ENCODE data around the gene HNRNPL.
"Not testable (repeated sequence)": the region's sequence is repeated elsewhere in the genome, so short reads cannot be mapped to it uniquely, and the experiment has no call there.

HNRNPL gene

DNA sequence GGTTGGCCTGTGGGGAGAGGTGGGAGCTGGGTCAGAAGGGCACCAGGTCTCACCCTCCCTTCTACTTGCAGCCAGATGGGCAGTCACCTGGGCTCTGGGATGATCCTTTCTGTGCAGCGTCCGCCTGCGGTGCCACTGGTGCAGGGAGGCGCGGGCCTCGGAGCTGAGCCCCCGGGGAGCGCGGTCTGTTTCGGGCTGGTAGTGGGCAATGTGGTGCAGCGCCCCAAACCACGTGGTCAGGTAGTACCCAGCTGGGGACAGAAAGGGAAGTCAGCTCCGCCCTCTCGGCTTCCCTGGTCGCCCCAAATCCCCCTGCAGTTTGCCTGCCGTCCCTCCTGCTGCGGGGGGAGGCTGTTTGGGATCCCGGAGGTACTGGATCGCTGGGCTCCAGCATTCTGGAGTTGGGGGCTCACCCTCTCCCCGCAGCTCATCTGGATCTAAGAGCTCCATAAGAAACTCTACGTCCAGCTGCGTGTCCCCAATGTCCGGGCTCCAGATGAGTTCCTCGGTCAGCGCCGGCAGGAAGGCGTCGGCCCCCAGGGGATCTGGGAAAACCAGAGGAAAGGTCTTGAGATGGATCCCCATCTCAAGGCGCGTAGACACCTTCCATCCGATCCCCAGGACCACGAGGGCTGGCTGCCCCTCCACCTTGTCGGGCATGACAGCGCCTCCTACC is 19.5 kb upstream of the HNRNPL start:
- DNase-seq: peak; percentile 51

DNA sequence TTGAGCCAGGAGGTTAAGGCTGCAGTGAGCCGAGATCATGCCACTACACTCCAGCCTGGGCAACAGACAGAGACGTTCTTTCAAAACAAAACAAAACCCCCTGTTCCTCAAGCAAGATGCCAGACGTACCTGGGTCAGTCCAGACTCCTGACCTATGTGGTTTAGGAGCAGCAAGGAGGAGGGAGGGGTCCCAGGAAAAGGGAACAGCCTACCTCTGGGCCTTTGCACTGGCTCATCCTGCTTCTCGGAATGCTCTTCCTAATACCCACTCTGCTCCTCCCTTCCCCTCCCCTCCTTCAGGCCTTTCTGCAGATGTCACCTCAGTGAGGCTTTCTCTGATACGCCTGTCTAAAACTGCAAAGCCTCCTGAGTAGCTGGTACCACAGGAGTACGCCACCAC is 18.8 kb upstream of the HNRNPL start:
- no peak for DNase-seq

DNA sequence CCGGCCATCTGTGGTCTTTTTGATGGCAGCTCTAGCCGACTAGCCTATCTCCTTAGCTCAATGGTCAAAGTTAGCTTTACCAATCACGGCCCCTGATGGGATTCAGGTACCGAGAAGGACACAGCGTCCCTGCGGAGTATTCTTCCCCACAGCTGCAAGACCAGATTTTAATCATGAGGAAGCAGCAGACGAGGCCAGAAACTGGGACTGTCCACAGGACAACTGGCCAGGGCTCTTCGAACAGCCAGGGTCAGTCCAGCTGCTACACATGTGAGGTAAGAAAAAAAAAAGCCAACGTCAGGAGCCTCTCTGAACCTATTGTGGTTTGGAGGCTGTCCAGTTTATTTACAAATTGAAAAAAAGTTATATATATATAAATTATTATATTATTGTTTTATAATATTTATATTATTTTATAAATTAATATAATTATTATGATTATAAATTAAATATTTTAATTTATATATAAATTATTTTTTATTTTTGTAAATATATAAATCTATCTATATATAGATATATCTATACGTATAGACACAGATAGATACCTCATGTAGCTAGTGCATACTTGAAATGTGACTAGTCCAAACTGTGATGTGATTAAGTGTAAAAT is 17.5 kb upstream of the HNRNPL start:
- DNase-seq: no peak

- DNase-seq: no peak
These were observed 12.7 kb upstream of the HNRNPL start for GRCh38 chr19:38862321-38863059.

DNA sequence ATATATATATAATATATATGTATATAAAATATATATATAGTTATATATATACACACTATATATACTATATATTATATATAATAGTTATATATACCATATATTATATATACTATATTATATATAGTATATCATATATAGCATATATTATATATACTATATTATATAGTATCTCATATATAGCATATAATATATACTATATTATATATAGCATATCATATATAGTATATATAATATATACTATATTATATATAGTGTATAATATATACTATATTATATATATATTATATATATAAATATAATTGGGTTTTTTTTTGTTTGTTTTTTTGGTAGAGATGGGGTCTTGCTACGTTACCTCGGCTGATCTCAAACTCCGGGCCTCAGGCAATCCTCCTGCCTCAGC is 11.6 kb upstream of the HNRNPL start:
- no peak for DNase-seq

DNA sequence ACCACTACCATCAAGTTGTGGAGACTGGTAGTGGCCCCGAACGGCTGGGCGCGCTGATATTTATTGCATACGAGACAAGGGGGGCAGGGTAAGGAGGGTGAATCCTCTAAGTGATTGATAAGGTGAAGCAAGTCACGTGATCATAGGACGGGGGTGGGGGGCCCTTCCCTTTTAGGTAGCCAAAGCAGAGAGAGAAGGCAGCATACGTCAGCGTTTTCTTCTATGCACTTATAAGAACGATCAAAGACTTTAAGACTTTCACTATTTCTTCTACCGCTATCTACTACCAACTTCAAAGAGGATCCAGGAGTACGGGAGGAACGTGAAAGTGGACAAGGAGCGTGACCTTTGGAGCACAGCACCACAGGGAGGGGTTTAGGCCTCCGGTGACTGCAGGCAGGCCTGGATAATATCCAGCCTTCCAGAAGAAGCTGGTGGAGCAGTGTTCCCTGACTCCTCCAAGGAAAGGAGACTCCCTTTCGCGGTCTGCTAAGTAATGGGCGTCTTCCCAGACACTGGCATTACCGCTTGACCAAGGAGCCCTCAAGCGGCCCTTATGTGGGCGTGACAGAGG is 9.9 kb upstream of the HNRNPL start:
- not testable (repeated sequence) for DNase-seq

DNA sequence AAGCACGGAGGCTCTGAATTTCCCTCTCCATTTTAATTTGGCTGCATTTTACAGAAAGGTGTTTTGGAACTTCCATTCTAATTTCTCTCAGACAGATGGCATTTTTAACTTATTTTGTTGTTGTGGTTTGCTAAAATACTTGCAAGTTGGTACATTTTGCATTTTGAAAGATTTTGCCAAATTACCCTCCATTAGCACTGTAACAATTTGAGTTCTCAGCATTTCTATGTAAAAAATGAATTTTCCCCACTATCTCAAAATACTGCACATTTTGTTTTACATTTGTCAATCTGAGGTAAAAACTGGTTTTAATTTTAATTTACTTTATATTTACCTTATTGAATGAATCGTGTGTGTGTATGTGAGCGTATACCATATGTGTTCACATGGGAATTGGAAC is 7.0 kb upstream of the HNRNPL start:
- DNase-seq: no peak

DNA sequence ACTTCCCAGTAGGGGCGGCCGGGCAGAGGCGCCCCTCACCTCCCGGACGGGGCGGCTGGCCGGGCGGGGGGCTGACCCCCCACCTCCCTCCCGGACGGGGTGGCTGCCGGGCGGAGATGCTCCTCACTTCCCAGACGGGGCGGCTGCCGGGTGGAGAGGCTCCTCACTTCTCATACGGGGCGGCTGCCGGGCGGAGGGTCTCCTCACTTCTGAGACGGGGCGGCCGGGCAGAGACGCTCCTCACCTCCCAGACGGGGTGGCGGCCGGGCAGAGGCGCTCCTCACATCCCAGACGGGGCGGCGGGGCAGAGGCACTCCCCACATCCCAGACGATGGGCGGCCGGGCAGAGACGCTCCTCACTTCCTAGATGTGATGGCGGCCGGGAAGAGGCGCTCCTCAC is 6.0 kb upstream of the HNRNPL start:
- DNase-seq: not testable (repeated sequence)

DNA sequence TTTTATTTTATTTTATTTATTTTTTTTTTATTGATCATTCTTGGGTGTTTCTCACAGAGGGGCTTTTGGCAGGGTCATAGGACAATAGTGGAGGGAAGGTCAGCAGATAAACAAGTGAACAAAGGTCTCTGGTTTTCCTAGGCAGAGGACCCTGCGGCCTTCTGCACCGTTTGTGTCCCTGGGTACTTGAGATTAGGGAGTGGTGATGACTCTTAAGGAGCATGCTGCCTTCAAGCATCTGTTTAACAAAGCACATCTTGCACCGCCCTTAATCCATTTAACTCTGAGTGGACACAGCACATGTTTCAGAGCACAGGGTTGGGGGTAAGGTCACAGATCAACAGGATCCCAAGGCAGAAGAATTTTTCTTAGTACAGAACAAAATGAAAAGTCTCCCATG is 5.2 kb upstream of the HNRNPL start:
- DNase-seq: not testable (repeated sequence)

- DNase-seq: no peak
These were observed 3.4 kb upstream of the HNRNPL start for GRCh38 chr19:38853214-38853613.

DNA sequence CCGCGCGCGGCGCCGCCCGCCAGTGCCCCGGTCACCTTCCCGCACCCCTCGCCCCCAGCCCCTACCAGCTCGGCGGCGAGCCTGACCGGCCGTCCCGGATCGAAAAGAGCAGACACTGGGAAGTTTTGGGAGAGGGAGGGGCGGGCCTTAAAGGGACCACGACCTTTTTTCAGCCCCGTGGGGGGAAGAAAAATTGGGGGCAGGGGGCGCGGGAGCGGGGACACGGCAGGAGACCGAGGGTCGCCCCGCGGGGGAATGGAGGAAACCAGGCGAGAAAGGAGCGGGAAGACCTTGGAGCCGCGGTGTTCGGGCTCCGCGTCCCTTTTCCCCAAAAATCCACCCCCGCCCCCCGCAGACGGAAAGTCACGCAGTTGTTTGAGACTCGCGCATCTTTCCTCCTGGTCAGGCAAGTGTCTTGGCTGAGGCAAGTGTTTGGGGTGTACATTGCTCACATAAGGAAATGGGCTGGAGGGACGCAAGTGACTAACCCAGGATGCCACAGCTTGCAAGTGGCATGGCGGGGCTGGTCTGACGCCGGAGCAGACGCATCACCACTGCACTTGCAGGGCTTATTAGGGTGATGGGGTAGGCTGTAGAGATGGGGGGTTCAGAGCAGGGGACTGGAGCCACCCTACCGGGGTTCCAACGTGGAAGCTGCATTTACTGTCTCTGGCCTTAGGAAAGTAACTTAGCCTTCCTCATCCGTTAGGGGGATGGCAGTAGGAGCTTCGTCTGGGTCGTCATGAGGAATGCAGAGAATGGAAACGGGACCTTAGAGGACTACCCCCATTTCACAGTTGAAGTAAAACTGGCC is 2.7 kb upstream of the HNRNPL start:
- peak; percentile 71 for DNase-seq

GRCh38 chr19:38851622-38852230 is 1.9 kb upstream of the HNRNPL start:
- peak; percentile 94 for DNase-seq

DNA sequence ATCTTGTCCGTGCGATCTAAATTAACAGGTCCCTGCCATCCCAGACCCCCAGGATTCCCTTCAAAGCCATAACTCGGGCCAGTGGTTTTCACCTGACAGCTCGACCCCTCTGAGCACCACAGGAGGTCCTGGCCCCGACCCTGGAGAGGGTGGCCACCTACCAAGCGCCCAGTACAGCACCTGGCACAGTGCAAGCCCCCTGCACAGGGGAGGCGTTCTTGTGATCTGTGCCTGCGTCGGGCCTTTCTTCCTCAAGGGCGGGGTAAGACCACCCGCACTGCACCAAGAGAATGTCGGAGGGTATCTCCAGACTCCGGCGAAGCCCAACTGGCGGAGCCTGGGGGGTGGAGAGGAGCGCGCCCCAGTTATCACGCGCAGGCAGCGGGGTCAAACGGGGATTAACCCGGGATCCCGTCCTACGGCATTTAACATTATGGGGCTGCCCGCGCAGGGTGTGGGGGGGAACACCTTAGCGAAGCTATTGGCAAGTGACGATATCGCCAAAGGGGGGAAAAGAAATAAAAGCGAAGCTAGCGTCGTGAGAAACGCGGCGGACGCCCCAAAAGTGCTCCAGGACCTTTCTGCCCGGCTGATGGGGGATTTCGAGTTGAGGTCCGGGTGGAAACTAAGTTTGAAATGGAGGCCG is 1.3 kb upstream of the HNRNPL start:
- DNase-seq: no peak

GRCh38 chr19:38850436-38850975 is 720 bp upstream of the HNRNPL start:
- no peak for DNase-seq

GRCh38 chr19:38849147-38849859 is 483 bp downstream of the HNRNPL start:
- DNase-seq: peak; percentile 99

- no peak for DNase-seq
These were observed 1.3 kb downstream of the HNRNPL start for GRCh38 chr19:38848299-38849146.

GRCh38 chr19:38846097-38846496 is 3.7 kb downstream of the HNRNPL start:
- DNase-seq: no peak

GRCh38 chr19:38845374-38846024 is 4.3 kb downstream of the HNRNPL start:
- DNase-seq: no peak

GRCh38 chr19:38844093-38844686 is 5.6 kb downstream of the HNRNPL start:
- no peak for DNase-seq
